Activated CD4-positive, alpha-beta T cell treated with anti-CD3 and anti-CD28 coated beads for 48 hours (primary cell): Measurements from ENCODE around the gene RAB6B.
"Not testable (repeated sequence)": the region's sequence is repeated elsewhere in the genome, so short reads cannot be mapped to it uniquely, and the experiment has no call there.

Source experiments
- DNase-seq: peaks from one replicate; pipeline ENCODE4 v3.0.0-alpha.2; 2020

RAB6B gene

GRCh38 chr3:133804896-133805295 is 90.8 kb downstream of the RAB6B start:
- no peak for DNase-seq

GRCh38 chr3:133803469-133803868 is 92.2 kb downstream of the RAB6B start:
- no peak for DNase-seq

GRCh38 chr3:133799794-133800585 is 95.7 kb downstream of the RAB6B start:
- no peak for DNase-seq

GRCh38 chr3:133797396-133798105 is 98.1 kb downstream of the RAB6B start:
- DNase-seq: no peak

- DNase-seq: no peak
These were observed 103.4 kb downstream of the RAB6B start for GRCh38 chr3:133792171-133792763.

- DNase-seq: no peak
These were observed 107.7 kb downstream of the RAB6B start for GRCh38 chr3:133788024-133788423.

- DNase-seq: no peak
These were observed 111.9 kb downstream of the RAB6B start for GRCh38 chr3:133783762-133784161.

- no peak for DNase-seq
These were observed 113.2 kb downstream of the RAB6B start for GRCh38 chr3:133782454-133782853.

- no peak for DNase-seq
These were observed 114.1 kb downstream of the RAB6B start for GRCh38 chr3:133781570-133781969.

GRCh38 chr3:133780756-133781155 is 114.9 kb downstream of the RAB6B start:
- not testable (repeated sequence) for DNase-seq

- no peak for DNase-seq
These were observed 116.0 kb downstream of the RAB6B start for GRCh38 chr3:133779626-133780203.

- no peak for DNase-seq
These were observed 117.7 kb downstream of the RAB6B start for GRCh38 chr3:133777807-133778568.

GRCh38 chr3:133776794-133777438 is 118.8 kb downstream of the RAB6B start:
- no peak for DNase-seq

GRCh38 chr3:133775835-133776234 is 119.8 kb downstream of the RAB6B start:
- DNase-seq: no peak

- no peak for DNase-seq
These were observed 120.4 kb downstream of the RAB6B start for GRCh38 chr3:133775309-133775708.
